ENCODE measurements around the gene SARDH. TPM values are rescaled to one million over a fixed set of nuclear protein-coding genes. Genes with fewer than 3 reads are reported as not detected.

SARDH gene
- total RNA-seq, 1 donor from 2014 or later = 5.0 TPM

- no peak overlapping the region for H3K27ac Mint-ChIP-seq (ENCODE audit: unreplicated experiment)
- no peak overlapping the region for H3K4me3 Mint-ChIP-seq (ENCODE audit: unreplicated experiment)
- no peak for TF ChIP-seq CTCF (IDR thresholded peaks at IDR 0.05; ENCODE audit: unreplicated experiment)
- DNase-seq (ENCODE audit: low spot score) = no peak
- no peaks in the 10 kb centered on the region for H3K36me3 Mint-ChIP-seq (ENCODE audit: low read depth, unreplicated experiment)
- peaks cover 11% of the 10 kb centered on the region for H3K27me3 Mint-ChIP-seq (ENCODE audit: unreplicated experiment)
- H3K4me1 Mint-ChIP-seq (ENCODE audit: unreplicated experiment) = peaks cover 11% of the 10 kb centered on the region
- no peaks in the 10 kb centered on the region for H3K9me3 Mint-ChIP-seq (ENCODE audit: unreplicated experiment)
Observed at GRCh38 chr9:133701981-133702797, 36.0 kb downstream of the SARDH start.

GRCh38 chr9:133701321-133701980 is 36.7 kb downstream of the SARDH start:
- peaks cover 9% of the 10 kb centered on the region for H3K27me3 Mint-ChIP-seq (ENCODE audit: unreplicated experiment)

GRCh38 chr9:133700819-133701320 is 37.3 kb downstream of the SARDH start:
- TF ChIP-seq CTCF (IDR thresholded peaks at IDR 0.05; ENCODE audit: unreplicated experiment) = no peak
- Mint-ChIP-seq H3K36me3 (ENCODE audit: low read depth, unreplicated experiment) (no peaks in the 10 kb centered on the region), H3K4me3 (ENCODE audit: unreplicated experiment) (no peak overlapping the region), H3K27ac (ENCODE audit: unreplicated experiment) (peak overlapping the region; percentile 76), H3K27me3 (ENCODE audit: unreplicated experiment) (peaks cover 8% of the 10 kb centered on the region), H3K4me1 (ENCODE audit: unreplicated experiment) (peaks cover 11% of the 10 kb centered on the region), H3K9me3 (ENCODE audit: unreplicated experiment) (no peaks in the 10 kb centered on the region)
- DNase-seq (ENCODE audit: low spot score) = no peak

More at GRCh38 chr9:133701321-133701980, 36.7 kb downstream of the SARDH start:
- no peaks in the 10 kb centered on the region for H3K36me3 Mint-ChIP-seq (ENCODE audit: low read depth, unreplicated experiment)
- no peak overlapping the region for H3K27ac Mint-ChIP-seq (ENCODE audit: unreplicated experiment)
- H3K4me1 Mint-ChIP-seq (ENCODE audit: unreplicated experiment) = peaks cover 11% of the 10 kb centered on the region
- H3K4me3 Mint-ChIP-seq (ENCODE audit: unreplicated experiment) = no peak overlapping the region
- DNase-seq (ENCODE audit: low spot score) = no peak
- no peak for TF ChIP-seq CTCF (IDR thresholded peaks at IDR 0.05; ENCODE audit: unreplicated experiment)
- no peaks in the 10 kb centered on the region for H3K9me3 Mint-ChIP-seq (ENCODE audit: unreplicated experiment)

GRCh38 chr9:133699546-133699945 is 38.6 kb downstream of the SARDH start:
- H3K4me3 Mint-ChIP-seq (ENCODE audit: unreplicated experiment) = no peak overlapping the region
- peaks cover 7% of the 10 kb centered on the region for H3K27me3 Mint-ChIP-seq (ENCODE audit: unreplicated experiment)
- H3K27ac Mint-ChIP-seq (ENCODE audit: unreplicated experiment) = no peak overlapping the region
- H3K9me3 Mint-ChIP-seq (ENCODE audit: unreplicated experiment) = no peaks in the 10 kb centered on the region
- H3K36me3 Mint-ChIP-seq (ENCODE audit: low read depth, unreplicated experiment) = no peaks in the 10 kb centered on the region
- no peak for DNase-seq (ENCODE audit: low spot score)
- TF ChIP-seq CTCF (IDR thresholded peaks at IDR 0.05; ENCODE audit: unreplicated experiment) = no peak
- peaks cover 11% of the 10 kb centered on the region for H3K4me1 Mint-ChIP-seq (ENCODE audit: unreplicated experiment)

GRCh38 chr9:133696071-133696472 is 42.1 kb downstream of the SARDH start:
- Mint-ChIP-seq H3K4me1 (ENCODE audit: unreplicated experiment) (peaks cover 8% of the 10 kb centered on the region), H3K4me3 (ENCODE audit: unreplicated experiment) (no peak overlapping the region), H3K27ac (ENCODE audit: unreplicated experiment) (no peak overlapping the region), H3K36me3 (ENCODE audit: low read depth, unreplicated experiment) (no peaks in the 10 kb centered on the region), H3K9me3 (ENCODE audit: unreplicated experiment) (no peaks in the 10 kb centered on the region), H3K27me3 (ENCODE audit: unreplicated experiment) (peaks cover 7% of the 10 kb centered on the region)
- DNase-seq (ENCODE audit: low spot score) = no peak
- TF ChIP-seq CTCF (IDR thresholded peaks at IDR 0.05; ENCODE audit: unreplicated experiment) = no peak
